HepG2 (cell line): ENCODE measurements around the gene ADIPOR2. TPM values are rescaled to one million over a fixed set of nuclear protein-coding genes. Genes with fewer than 3 reads are reported as not detected.

ENCODE experiments used
- ATAC-seq: fragments of 200-7000 bp; cut with Tn5 transposase; 3 replicates; pipeline ENCODE4 v1.9.1; 2020; ENCODE audit warnings: mild to moderate bottlenecking, moderate library complexity
- BruUV-seq: library from RNA; stranded (reverse); fragments of 400-500 nt; replicated peaks from 2 replicates; lab custom pipeline; 2021; lab: Mats Ljungman, UMichigan
- CTCF ChIA-PET: fragments of 300-600 bp; formaldehyde crosslinking; extraction: SDS; loops from one replicate; lab custom pipeline; 2021; ENCODE audit warnings: low total read pairs, inconsistent platforms, low intra/inter-chr PET ratio; lab: Yijun Ruan, JAX
- POLR2A ChIA-PET: fragments of 350-600 bp; sonication (Branson Sonifier 250); formaldehyde crosslinking; loops from one replicate; lab custom pipeline; 2020; ENCODE audit warnings: antibody characterized with exemption, inconsistent platforms; lab: Yijun Ruan, JAX
- DNase-seq: peaks from one replicate; pipeline ENCODE4 v3.0.0-alpha.2; 2015; ENCODE audit warnings: low spot score
- FAIRE-seq: peaks from 3 replicates; lab custom pipeline; 2011; peaks lifted over from hg19 to GRCh38; lab: Jason Lieb, UNC
- H2AFZ ChIP-seq: one replicate; pipeline ENCODE4 v1.6.1; 2011; ENCODE audit warnings: low read length, inconsistent platforms
- H3K27ac ChIP-seq: fragments of 300-600 bp; 3 replicates; pipeline ENCODE4 v1.8.0; 2011; ENCODE audit warnings: mixed run types, mild to moderate bottlenecking, mixed read lengths, low read length, inconsistent platforms; ENCODE audit not compliant: insufficient read depth; ENCODE audit errors: extremely low read length
- H3K27me3 ChIP-seq, 2 experiments: fragments of 200-600 bp in 1 of 2; 2 replicates in 1 of 2; 3 replicates in 1 of 2; pipeline versions ENCODE4 v1.6.0 to v1.8.0; 2011; ENCODE audit warnings: low read length in 2 of 2, mild to moderate bottlenecking in 2 of 2, moderate library complexity in 2 of 2, inconsistent platforms in 1 of 2; ENCODE audit not compliant: insufficient read depth in 2 of 2, control insufficient read depth in 1 of 2
- H3K36me3 ChIP-seq, 2 experiments: fragments of 200-600 bp in 1 of 2; replicated peaks in 1 of 2; 2 replicates in 1 of 2; 3 replicates in 1 of 2; pipeline versions ENCODE4 v1.5.1 to v1.8.0; 2011; ENCODE audit warnings: low read length in 2 of 2, inconsistent platforms in 1 of 2; ENCODE audit not compliant: insufficient read depth in 2 of 2, control insufficient read depth in 1 of 2
- H3K4me1 ChIP-seq: 2 replicates; pipeline ENCODE4 v1.5.1; 2012; ENCODE audit warnings: low read length, inconsistent platforms; ENCODE audit not compliant: insufficient read depth
- H3K4me2 ChIP-seq: 2 replicates; pipeline ENCODE4 v1.6.0; 2011; ENCODE audit warnings: low read depth, low read length, inconsistent platforms
- H3K4me3 ChIP-seq, 3 experiments: fragments of 200-600 bp in 1 of 3; sonication (generic), shearing (Covaris generic) in 1 of 3; replicated peaks in 1 of 3; 2 replicates each; pipeline ENCODE4 v1.5.1; 2011 to 2016; ENCODE audit warnings: low read length in 3 of 3, inconsistent platforms in 2 of 3, low read depth in 2 of 3, mild to moderate bottlenecking in 2 of 3, control low read depth in 1 of 3, mixed read lengths in 1 of 3; ENCODE audit not compliant: insufficient read depth in 1 of 3
- H3K79me2 ChIP-seq: one replicate; pipeline ENCODE4 v1.6.1; 2011; ENCODE audit warnings: low read length, inconsistent platforms; ENCODE audit not compliant: insufficient read depth
- H3K9ac ChIP-seq: 2 replicates; pipeline ENCODE4 v1.6.0; 2011; ENCODE audit warnings: mild to moderate bottlenecking, low read depth, low read length, inconsistent platforms; ENCODE audit not compliant: insufficient read depth
- H3K9me3 ChIP-seq: 2 replicates; pipeline ENCODE4 v1.5.1; 2012; ENCODE audit warnings: mild to moderate bottlenecking, low read length
- H4K20me1 ChIP-seq: 2 replicates; pipeline ENCODE4 v1.6.0; 2011; ENCODE audit warnings: inconsistent platforms, mild to moderate bottlenecking, low read length, moderate library complexity; ENCODE audit not compliant: insufficient read depth
- AGO2 ChIP-seq: fragments of 200-400 bp; formaldehyde crosslinking; optimal IDR thresholded peaks from 2 replicates; pipeline ENCODE3; 2017; ENCODE audit warnings: mild to moderate bottlenecking, low read depth, low read length, moderate library complexity
- POLR2G ChIP-seq: fragments of 200-400 bp; formaldehyde crosslinking; IDR thresholded peaks from 2 replicates; pipeline ENCODE4 v1.6.1; 2018; ENCODE audit warnings: mild to moderate bottlenecking, low read depth, low read length, moderate library complexity
- TFAP4 ChIP-seq: sonication (generic); IDR thresholded peaks from 2 replicates; pipeline ENCODE4 v1.6.1; 2016; ENCODE audit warnings: low read depth, borderline replicate concordance
- ZNF468 ChIP-seq: sonication (generic); formaldehyde crosslinking; IDR thresholded peaks from 2 replicates; pipeline ENCODE4 v1.8.0; 2022; ENCODE audit warnings: mild to moderate bottlenecking, moderate library complexity, missing genetic modification reagents
- ZSCAN21 ChIP-seq: sonication (generic); formaldehyde crosslinking; IDR thresholded peaks from 2 replicates; pipeline ENCODE4 v1.8.0; 2022; ENCODE audit warnings: mild to moderate bottlenecking, missing genetic modification reagents, moderate library complexity, borderline replicate concordance
- WGBS: methylation state at CpG from one replicate; pipeline ENCODE4 v1.1.6; 2017; ENCODE audit warnings: low lambda C conversion rate; 5-methylcytosine and 5-hydroxymethylcytosine counted together
- in situ Hi-C: cut with HindIII; loops from 2 replicates; pipeline ENCODE4 v1.10.0; 2017; ENCODE audit warnings: low pct_unique_long_range_greater_than_20kb; ENCODE audit not compliant: extremely low pct_ligation_motif_present
- intact Hi-C: fragments of 100-400 bp; cut with micrococcal nuclease; formaldehyde crosslinking; loops from one replicate; pipeline ENCODE4 v1.10.0; 2022; ENCODE audit not compliant: unreplicated experiment
- polyA plus RNA-seq, 8 experiments: library from polyadenylated mRNA; depleted of rRNA in 3 of 8; stranded (reverse) in 7 of 8; unstranded in 1 of 8; fragments of >200 nt; fragmentation: Illumina TruSeq in 4 of 8; extraction: Trizol in 4 of 8; gene quantifications; 2 replicates each; pipeline versions ENCODE4 v1.2.1 to v1.2.3, GENCODE V29; 2011 to 2016; ENCODE audit warnings: low read depth in 4 of 8, missing spikeins in 1 of 8, mixed read lengths in 1 of 8; ENCODE audit not compliant: insufficient read depth in 1 of 8
- total RNA-seq, 5 experiments: library from RNA; depleted of rRNA; stranded (reverse); fragments of >200 nt; fragmentation: Illumina TruSeq; extraction: Trizol; gene quantifications; 2 replicates each; pipeline ENCODE4 v1.2.3, GENCODE V29; 2016; ENCODE audit warnings: low read depth in 1 of 5

ADIPOR2 gene
- total and polyA plus RNA-seq, 2 of the 13 experiments (the other 11 are each of a cell fraction or from before 2014, with no cell fraction given) = 35.2 to 52.2 TPM

DNA sequence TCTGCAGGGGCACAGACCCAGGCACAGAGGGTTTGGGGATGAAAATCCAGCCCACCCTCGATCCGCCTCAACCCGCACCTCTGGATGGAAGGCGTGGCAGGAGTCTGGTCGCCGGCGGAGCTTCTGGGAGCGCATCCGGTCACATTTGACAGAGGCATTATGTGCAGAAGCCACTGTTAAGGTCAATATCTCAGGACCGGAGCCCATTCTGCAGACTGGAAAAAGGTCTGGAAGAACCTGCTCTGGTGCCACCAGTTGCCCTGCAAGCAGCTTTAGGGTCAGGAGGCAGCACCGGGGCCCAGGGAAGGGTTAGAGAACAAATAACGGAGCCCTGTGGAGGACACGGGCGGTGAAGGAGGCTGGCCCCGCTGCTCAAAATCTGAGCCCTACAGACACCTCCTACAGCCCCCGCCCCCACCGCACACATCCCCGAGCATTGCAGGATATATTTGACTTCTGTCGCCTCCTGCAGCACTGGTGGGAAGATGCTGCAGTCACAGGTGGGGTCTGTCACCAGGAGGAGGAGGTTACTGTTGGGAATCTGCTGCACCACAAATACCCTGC is 104.4 kb downstream of the ADIPOR2 start:
- CTCF ChIA-PET = interaction anchor here (1.4 to 3.3 kb wide), 3 partner anchors 143 to 240 kb away, joined by 4 to 88 read pairs (median 4); no protein-coding TSS in a partner anchor
- peak; percentile 17 for TF ChIP-seq AGO2
- TF ChIP-seq ZNF468 (CRISPR knock-in tag) = 0 out of 2 replicates have a peak, but pooled peaks have one; percentile 33
- no peak for TF ChIP-seq TFAP4
- TF ChIP-seq ZSCAN21 = peak; percentile 38; the same call in 1 of the 2 replicates
- peak; percentile 28; the same call in 1 of the 2 replicates for TF ChIP-seq POLR2G
- Histone ChIP-seq H3K9me3 (no peaks in the 10 kb centered on the region), H3K4me1 (peaks cover 19% of the 10 kb centered on the region; the same call in 1 of the 2 replicates), H3K4me2 (peak overlapping the region; percentile 92), H4K20me1 (no peaks in the 10 kb centered on the region), H3K36me3 (peaks cover 0 to 3% of the 10 kb centered on the region in 2 experiments; a peak in 3 of 5 replicates), H3K9ac (no peak overlapping the region), H3K4me3 (peak overlapping the region in 1 of 3 experiments; percentile 56; a peak in 2 of 6 replicates), H3K79me2 (no peaks in the 10 kb centered on the region), H3K27me3 (no peaks in the 10 kb centered on the region), H2AFZ (no peak overlapping the region), H3K27ac (no peak overlapping the region)
- no peak for DNase-seq
- POLR2A ChIA-PET = interaction anchor here (1.3 kb wide), 1 partner anchor 145 kb away, joined by 6 read pairs; no protein-coding TSS in a partner anchor
- ATAC-seq = peak; percentile 6
- BruUV-seq = no TSS peak
- no peak for FAIRE-seq
- intact Hi-C loops (loop anchor here (5.0 kb wide), 1 partner anchor 242 kb away; no protein-coding TSS in a partner anchor), in situ Hi-C loops (no loop called here)
- WGBS = 78% methylated on average over 18 of the region's 19 CpGs
